Mesenteric fat pad (tissue), 1 donor: Measurements from ENCODE around the gene MYO5B. TPM values are rescaled to one million over a fixed set of nuclear protein-coding genes. Genes with fewer than 3 reads are reported as not detected.

Source experiments
- DNase-seq: peaks from one replicate; pipeline ENCODE4 v3.0.0-alpha.2; 2020; ENCODE audit warnings: low spot score
- total RNA-seq: library from RNA; stranded (reverse); fragmentation: NEBNext Ultra II Directional; extraction: Animal tissue kit (Norgen Biotek cat#: 25700); gene quantifications from one replicate; pipeline ENCODE4 v1.2.1, GENCODE V29; 2021
- donor health status: DM: yes; HTN: yes; CAD: no.

The MYO5B gene
- total RNA-seq, 1 donor from 2014 or later = 1.6 TPM

DNA sequence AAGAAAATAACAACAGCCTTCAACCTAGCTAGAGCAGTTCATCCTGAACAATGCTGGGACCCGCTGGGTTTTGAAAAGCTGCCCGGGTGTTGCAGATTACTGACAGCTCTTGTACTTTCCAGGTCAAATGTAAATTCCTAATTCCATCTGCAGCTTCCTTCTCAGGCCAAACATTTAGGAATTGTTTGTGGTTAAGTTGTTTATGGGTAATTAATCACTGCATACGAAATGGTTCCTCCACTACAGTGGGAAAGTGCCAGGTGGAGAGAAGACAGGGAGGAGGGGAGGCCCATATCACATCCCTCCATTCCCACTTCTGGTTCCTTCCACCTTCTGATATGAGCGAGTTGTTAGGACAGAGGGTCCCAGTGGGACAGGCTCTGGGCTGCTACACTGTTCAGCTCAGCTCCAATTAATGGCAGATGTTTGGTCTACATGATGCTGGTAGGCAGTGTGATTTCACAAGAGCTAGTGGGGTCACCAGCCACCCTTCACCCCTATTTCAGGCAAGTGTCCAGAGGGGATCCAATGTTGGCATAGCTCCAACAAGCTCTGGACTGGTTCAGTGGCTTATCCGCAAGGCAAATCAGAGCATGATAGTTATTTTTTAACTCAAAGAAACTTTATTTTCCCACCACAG, 268.7 kb downstream of the MYO5B start:
- DNase-seq = peak; percentile 37

DNA sequence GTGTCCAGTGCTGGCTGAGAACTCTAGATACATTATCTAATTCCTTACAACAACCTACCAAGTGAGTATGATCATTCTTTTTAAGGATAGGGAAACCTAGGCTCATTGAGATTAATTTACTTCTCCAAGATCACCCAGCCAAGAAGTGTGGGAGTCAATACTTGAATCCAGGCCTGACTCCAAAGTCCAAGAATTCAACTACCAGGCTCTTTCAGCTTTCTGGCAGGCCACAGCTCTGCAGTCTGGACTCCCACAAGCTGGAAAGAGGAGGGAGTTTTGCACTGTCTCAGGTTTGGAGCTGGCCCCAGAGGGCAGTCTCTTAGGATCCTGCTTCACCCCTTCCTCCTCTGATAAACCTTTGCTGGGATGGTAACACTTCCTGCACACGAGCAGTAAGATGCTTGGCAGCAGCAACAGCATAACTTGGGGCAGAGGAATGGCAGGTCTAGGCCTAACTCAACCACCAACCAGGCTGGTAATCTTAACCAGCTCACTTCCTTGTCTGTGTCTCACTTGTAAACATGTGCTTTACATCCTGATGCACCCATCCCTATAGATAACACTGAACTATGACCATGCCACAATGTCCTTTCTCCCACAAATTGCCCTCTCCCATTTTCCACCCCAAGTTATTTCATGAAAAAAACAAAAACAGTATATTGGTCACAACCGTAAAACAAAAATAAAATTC, 270.5 kb downstream of the MYO5B start:
- DNase-seq = peak; percentile 39

DNA sequence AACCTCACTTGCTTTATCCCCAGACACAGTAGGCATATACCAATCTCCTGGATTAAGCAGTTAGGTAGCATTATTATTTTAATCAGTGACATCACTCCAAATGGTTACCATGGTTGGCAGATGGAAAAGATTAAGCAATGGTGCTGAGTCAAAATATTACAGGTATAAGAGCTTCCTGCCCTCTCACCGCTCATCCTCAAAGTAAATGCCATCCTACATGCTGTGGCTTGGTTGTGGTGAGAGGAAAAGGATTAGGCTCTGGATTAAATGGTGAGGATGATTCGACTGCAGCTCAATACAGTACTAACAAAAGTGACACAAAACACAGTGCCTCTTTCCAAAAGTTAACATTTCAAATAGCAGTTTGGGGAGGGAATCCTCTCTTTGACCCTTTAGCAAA, 272.7 kb downstream of the MYO5B start:
- DNase-seq = no peak

DNA sequence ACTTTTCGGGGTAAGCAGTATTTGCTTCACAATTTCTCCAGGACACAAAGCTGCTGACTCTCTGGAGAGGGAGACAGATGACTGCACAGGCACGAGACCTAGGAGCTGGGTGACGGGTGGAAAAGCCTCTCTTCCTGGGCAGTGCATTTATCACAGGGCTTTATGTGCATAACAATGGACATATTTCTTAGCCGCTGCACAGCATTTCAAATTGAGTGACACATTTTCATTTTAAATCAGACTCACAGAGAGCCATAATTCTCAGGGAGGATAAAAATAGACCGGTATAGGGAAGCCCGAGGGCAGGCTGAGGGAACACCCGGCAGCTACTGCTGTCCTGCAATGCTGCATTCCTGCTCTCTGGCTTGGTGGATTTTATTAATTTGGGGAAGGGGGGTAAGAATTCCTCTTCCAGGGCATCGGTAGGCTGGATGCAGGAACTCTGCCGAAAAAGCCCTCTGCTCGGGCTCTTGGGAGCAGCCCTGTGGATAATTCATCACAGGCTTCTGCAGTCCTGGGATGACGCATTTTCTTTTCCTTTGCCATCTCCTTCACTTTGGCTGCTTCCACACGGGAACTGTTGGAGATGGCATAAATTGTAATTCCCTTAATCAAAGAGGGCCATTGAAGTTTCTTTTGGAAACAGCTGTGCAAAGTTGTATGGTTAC, 273.5 kb downstream of the MYO5B start:
- DNase-seq = peak; percentile 14

DNA sequence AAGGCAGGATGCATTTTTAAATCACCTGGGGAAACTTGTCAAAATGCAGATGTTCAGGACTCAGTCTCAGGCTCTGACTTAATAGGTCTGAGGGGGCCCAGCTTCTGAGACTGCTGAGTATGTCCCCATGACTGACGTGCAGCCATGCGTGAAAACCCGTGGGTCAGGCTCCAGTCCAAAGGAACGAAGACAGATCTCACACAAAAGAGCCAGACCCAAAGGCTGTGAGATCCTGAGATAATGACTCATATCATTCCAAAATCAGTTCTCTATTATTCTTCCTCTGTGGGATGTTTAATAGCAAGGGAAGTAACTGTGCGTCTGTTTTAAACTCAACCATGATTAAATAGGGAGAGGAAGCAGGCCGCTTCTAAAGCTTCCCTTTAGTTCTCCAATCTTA, 274.2 kb downstream of the MYO5B start:
- DNase-seq = peak; percentile 9

DNA sequence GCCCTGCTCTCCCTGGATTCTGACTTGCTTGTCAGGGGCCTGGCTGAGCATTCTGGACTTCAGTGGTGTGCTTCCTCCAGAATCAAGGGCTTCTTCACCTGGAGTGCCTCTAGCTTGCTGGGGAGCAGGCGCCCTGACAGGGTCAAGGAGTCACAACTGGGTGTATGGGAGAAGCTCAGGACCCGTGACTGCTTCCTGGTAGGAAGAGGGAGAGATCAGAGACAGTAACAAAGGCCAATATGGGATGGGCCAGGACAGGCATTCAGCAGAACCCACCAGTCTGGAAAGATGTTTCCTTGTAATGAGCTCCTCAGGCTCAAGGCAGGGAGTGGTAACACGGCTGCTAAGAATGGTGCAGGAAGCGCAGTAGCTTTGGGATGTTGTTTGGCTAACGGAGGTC, 277.2 kb downstream of the MYO5B start:
- DNase-seq = peak; percentile 59

DNA sequence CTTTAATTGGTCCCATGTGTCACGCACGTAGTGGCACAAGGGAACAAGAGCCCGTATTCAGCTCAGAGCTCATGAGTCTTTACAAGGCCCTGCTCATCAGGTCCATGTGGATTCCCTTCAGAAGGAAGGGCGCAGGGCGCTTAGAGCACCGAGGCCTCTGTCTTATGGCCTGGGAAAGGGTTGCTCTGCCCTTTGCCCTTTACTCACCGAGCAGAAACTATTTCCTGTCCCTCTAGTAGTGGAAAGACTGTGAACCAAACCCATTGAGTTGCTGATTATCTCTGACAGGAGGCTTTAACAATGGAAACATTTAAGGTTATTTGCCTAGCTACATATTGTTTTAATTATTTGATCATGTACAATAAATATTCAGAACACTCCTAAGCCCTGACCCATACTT, 279.6 kb downstream of the MYO5B start:
- peak; percentile 35 for DNase-seq

DNA sequence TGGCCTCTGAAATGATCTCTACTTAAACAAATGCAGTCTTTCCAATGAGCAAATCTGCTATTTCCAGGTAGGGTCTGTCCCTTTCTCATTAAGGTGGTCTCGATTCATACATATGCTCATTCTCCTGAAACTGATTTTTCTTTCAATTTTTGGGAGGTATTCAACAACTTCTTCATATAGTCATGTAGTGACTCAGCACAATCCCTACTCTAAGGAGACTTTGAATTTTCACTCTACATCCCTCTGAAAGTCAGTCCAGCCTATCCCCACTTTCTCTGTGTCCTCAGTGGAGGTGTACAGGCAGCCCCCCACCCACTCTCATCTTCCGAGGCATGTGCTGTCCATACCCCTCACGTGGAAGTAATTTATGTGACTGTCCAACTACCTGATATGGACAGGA, 281.7 kb downstream of the MYO5B start:
- peak; percentile 8 for DNase-seq

DNA sequence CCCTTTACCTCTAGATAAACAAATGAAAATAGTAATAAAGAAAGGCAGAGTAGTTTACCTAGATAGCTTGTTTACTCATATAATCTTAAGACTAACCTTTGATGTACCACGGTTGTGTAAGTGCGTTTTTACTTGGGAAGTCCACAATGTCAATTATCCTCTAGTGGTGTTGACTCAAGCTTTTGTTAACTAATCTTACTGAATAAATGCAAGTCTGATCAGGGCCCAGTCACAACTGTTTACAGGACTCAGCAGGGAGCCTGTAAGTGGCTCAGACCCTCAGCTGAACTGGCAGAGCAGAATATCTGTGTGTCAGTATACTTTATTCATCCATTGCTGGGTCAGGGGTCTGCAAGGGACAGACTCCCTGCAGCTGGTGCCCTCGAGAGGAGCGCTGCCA, 283.5 kb downstream of the MYO5B start:
- peak; percentile 47 for DNase-seq

DNA sequence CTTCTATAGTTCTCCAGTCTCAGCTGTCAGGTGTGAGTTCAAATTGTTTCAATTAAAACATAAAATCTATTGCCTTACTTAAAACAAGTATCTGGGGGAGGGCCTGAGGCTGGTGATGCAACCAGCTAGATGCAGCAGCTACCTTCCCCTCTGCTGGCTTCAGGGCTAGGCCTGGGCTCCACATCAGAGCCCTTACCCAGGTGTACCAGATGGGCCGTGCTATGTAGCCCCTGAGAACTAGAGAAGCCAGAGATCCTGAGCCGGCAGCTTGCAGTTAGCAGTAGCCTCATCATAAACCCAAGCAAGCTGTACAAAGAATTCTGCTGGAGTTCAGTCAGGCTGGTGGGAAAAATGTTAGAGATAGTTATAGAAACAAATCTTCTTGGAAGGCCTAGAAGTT, 284.0 kb downstream of the MYO5B start:
- DNase-seq = peak; percentile 71

DNA sequence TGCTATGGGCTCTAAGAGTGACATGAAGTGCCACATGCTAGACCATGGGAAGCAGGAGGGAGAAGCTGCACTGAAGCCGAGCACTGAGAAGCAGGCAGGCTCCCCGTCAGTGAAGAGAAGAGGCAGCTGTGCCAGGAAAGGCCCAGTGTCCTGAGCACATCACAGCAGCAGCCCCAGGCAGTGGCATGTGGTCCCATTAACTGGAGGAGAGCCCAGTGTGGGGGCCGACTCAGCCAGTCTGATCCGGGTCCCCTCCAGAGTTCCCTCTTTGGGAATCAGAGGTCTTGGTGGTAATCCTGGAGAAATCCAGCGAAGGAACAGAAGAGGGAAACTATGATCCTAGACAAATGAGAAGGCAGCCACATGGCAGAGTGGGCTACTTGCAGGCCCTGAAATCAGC, 284.9 kb downstream of the MYO5B start:
- peak; percentile 39 for DNase-seq

DNA sequence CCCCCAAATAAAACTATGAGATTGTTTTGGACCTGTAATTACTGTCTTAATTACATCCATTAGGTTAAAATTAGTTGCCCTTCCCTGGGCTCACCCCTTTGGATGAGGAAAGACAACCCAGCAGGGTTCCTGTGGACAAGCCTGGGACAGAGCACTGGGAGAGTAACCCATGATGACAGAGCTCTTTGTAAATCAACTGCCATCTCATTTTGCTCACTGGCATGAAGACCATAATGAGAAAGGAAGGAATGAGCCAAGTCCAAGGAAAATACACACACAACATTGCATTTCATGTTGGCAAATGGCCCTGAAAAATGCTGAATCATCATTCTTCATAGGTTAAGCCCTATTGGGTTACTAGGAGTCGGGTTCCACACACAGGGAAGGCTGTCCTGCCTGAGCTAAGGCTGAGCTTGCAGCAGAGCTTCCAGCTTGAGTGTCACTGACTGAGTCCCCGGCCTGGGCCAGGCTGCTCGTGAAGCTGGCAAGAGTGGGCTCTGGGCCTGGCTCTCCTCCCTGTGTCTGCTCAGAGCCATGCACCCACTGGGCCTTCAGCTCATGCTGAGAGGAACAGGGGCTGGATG, 287.5 kb downstream of the MYO5B start:
- DNase-seq = peak; percentile 74

DNA sequence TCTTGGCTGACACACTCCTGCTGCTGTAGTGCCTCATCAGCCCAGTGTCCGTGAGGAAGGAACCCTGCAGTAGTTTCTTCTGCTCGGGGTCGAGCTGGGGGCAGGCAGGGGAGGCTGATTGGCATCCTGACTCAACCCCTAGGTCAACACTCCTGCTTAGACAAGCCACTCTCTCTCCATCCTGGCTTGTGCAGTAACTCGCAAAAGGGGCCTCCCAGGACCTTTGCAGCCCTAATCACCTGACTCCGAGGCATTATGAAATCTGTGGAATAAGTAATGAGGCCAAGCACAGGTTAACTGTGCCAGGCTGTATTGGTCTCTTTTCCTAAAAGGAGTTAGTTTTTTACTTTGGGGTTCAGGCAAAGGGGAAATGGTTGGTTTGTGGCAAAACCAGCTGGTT, 289.2 kb downstream of the MYO5B start:
- DNase-seq = no peak

DNA sequence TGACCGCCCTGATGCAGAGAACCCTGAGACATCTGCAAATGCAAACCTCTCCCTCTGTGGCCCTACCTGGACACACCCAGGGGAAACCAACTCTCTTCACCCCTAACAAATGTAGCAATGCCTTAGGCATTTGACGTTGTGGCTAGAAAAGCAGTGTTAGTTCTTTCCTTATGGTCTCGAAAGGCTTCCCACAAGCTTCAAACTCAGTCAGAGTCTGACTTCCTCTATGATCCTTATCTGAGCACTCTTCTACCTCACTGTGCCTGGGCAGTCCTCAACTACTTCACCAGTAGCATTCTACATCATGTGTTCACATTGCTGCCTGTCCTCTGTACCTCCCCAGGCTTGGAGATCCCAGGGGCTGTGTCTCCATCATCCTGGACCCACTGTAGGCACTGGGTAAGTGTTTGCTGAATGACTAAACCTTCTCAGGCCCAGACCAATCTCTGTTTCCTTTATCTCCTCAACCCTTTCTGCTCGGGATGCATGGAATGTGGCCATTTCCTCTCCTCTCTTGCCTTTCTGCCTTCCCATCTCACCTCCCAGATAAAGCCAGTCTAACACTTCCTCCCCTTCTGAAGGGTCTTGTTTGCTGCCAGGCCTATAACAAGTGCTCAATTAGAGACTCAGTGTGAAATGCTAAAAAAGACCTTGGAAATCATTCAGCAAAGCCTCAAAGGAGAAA, 289.9 kb downstream of the MYO5B start:
- no peak for DNase-seq

DNA sequence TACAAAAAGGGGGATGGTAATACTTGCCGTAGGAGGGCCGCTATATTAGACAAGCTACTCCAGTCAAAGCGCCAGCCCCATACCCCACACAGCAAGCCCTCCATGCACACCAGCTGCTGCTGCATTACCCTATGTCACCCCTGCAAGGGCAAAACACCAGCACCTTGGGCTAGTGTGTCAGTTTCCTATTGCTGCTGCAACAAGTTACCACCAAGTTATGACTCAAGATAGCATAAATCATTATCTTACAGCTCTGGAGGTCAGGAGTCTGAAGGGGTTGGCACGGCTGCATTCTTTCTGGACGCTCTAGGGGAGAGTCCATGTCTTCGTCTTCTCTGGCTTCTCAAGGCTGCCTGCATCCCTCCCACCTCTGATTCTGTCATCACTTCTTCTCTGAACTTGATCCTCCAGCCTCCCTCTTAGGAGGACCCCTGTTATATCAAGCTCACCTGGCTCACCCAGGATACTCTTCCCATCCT, 293.0 kb downstream of the MYO5B start:
- DNase-seq = no peak

DNA sequence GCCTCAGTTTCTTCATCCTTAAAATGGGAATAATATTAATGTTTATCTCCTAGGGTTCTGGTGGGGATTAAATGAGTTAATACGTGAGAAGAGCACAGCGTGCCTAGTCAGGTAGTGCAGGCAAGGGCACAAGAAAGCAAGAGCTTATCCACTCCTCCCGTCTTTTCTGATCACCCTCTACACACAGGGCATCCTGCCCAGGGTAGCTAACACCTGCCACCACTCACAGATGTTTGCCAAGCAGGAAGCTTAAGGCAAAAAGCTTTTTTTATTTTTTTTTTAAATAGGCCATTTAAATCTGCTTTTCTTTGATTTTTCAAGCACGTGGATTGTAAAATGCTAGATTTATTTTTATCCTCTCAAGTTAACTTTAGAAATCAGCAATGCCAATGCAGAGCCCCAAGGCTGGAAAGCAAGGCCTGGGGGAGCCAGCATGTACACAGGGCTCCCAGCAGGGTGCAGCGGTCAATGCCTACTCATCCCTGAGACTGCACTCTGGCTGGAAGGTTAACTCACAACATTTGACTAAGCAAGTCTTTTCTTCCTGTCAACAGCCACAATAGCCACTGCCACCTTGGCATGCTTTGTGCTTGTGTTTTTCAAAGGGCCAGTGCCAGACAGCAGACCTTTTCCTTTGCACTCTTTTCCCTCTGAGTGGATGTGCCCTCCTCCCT, 295.2 kb downstream of the MYO5B start:
- DNase-seq = no peak

DNA sequence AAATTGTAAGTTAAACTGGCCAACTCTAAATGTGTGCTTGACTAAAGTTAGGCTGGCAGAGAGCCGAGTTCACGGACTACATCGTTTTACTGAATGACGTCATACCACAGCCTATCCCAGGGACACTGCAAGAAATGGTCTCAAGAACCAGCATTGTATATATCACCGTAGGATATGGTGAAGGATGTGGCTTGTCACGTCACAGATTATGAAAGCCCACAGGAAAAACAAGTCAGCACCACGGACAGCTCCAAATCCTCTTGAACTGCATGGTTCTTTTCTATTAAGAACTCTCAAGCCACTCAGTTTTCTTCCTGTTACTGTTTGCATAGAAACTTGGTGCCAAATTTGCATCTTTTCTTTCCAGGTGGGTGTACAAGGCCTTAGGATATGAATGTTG, 296.5 kb downstream of the MYO5B start:
- DNase-seq = no peak

DNA sequence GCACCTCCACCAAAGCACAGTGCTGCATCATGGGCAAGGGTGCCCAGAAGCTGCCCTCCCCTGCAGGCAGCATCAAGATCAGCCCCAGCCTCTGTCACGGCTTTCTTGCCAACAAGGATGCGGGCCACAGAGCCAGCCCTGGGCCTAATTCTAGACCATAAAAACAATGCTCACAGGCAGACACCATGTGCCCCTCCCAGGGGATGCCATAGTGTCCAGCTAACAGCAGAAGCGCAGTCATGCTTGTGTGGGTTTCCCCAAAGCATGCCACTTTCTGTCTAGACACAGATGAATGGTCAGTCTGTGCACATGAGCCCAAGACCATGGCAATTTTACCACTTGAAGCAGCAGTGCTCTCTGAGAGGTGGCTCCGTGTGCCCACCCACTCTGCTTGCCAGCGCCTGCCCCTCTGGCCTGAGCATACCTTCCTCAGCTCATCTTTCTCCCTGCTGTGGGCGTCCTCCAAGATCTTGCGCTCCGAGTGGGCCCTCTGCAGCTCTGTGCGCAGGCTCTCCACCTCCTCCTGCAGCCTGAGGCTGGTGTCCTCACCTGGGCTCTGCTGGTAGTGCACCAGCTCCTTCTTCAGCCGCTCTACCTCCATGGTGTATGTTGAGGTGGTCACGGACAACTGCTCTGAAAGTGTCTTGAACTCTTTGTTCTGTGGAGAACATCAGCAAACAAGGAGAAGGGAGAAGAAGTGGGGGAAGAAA, 300.3 kb downstream of the MYO5B start:
- DNase-seq = no peak

DNA sequence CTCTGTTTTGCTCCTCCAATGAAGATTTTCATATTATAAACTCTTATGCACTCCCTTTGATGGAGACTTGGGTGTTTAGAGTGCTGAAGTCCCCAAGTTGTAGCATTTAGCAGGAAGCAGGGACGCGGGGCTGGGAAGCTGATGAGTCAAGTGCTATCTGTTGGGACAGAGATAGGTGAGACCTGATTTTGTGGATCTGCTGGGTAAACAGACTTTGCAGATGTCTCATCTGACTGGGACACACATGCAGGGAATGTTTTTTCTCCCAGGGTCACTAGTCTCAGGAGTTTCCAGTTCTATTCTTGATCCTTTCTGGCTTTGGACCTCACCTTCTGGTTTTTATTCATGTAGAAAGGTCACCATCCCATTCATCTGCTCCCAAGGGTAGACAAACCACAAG, 301.9 kb downstream of the MYO5B start:
- no peak for DNase-seq
